ENCODE results near the gene FSD1L. TPM values are rescaled to one million over a fixed set of nuclear protein-coding genes. Genes with fewer than 3 reads are reported as not detected.

The FSD1L gene
- total RNA-seq, result 0.84 and 1.0 TPM in 2 replicates

GRCh38 chr9:105447814-105448812 lies at the start of gene FSD1L:
FSD1L (plus strand) TSS chr9:105448034; CDS start chr9:105448221, 187 bp downstream.

GRCh38 chr9:105557804-105558610 lies 110.2 kb downstream of the FSD1L start, which contains the start of gene FKTN:
FKTN (plus strand) TSS chr9:105558131; CDS start chr9:105575033, 16,902 bp downstream.

Other genes starting within 250 kb of the FSD1L start
- 18.7 and 19.5 TPM in 2 replicates for gene SLC44A1, start 203.4 kb upstream of the FSD1L start, total RNA-seq
- 16.4 and 49.6 TPM in 2 replicates for gene FKTN, start 110.1 kb downstream of the FSD1L start, total RNA-seq
- gene TAL2, start 214.4 kb downstream of the FSD1L start, total RNA-seq, result not detected in 2 replicates
- gene TMEM38B, start 246.5 kb downstream of the FSD1L start, total RNA-seq, result 5.1 and 5.9 TPM in 2 replicates

Measured in bronchus fibroblast of lung (primary cell).